ENCODE data around the gene NAT14. TPM values are rescaled to one million over a fixed set of nuclear protein-coding genes. Genes with fewer than 3 reads are reported as not detected.
A peak's percentile ranks its signal among the peaks of the same experiment; 100 is the strongest.
"Not testable (repeated sequence)": the region's sequence is repeated elsewhere in the genome, so short reads cannot be mapped to it uniquely, and the experiment has no call there.

The NAT14 gene
- total RNA-seq, 2 experiments from 2014 or later = 10.5 to 14.7 TPM

DNA sequence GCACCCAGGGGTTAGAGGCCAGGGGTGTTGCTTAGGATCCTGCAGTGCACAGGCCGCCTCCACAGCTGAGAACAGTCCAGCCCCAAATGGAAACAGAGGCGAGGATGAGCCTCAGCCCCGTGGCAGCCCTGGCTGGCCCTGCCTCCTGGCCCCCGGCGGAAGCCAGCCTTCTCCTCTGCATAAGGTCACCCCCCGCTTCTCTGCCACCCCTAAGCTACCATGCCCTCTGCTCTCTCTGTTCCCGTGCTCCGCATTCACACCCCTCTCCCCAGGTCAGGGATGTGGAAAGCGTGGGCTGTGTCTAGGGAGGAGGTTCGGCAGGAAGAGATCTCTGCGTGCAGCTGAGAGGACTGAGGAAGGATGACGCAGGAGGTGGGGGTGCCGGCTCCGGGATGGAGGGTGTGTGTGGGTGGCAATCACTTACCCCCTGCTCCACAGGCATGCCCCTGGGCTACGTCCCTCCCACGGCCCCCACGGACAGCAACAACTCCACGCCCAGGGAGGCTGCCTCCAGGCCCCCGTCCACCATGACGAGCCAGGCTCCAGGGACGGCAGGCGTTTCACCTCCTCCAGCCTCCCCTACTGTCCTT lies 9.3 kb downstream of the NAT14 start:
- Mint-ChIP-seq H3K9me3 (no peaks in the 10 kb centered on the region), H3K27me3 (no peaks in the 10 kb centered on the region), H3K4me3 (no peak overlapping the region), H3K36me3 (ENCODE audit: low read depth) (no peaks in the 10 kb centered on the region), H3K4me1 (ENCODE audit: low read depth) (no peaks in the 10 kb centered on the region), H3K27ac (no peak overlapping the region)
- ChIA-PET POLR2A (no interaction called here), CTCF (interaction anchor here (1.4 kb wide), 1 partner anchor 10 kb away, joined by 5 read pairs; no protein-coding TSS in a partner anchor)
- TF ChIP-seq, protein P1, sequence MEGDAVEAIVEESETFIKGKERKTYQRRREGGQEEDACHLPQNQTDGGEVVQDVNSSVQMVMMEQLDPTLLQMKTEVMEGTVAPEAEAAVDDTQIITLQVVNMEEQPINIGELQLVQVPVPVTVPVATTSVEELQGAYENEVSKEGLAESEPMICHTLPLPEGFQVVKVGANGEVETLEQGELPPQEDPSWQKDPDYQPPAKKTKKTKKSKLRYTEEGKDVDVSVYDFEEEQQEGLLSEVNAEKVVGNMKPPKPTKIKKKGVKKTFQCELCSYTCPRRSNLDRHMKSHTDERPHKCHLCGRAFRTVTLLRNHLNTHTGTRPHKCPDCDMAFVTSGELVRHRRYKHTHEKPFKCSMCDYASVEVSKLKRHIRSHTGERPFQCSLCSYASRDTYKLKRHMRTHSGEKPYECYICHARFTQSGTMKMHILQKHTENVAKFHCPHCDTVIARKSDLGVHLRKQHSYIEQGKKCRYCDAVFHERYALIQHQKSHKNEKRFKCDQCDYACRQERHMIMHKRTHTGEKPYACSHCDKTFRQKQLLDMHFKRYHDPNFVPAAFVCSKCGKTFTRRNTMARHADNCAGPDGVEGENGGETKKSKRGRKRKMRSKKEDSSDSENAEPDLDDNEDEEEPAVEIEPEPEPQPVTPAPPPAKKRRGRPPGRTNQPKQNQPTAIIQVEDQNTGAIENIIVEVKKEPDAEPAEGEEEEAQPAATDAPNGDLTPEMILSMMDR (IDR thresholded peaks at IDR 0.05) = no peak
- Histone ChIP-seq H3K4me1 (ENCODE audit: insufficient read depth, low read length) (peaks cover 5% of the 10 kb centered on the region), H3K27ac (ENCODE audit: low read depth in 1 of 2, low read length in 2 of 2) (no peak overlapping the region), H3K4me3 (ENCODE audit: low read length) (no peak overlapping the region), H3K36me3 (ENCODE audit: insufficient read depth, low read length) (no peaks in the 10 kb centered on the region), H3K9me3 (ENCODE audit: control insufficient read depth in 1 of 2, insufficient read depth in 1 of 2, low read length in 2 of 2) (no peaks in the 10 kb centered on the region), H3K27me3 (ENCODE audit: control insufficient read depth in 1 of 2, insufficient read depth in 2 of 2, low read length in 2 of 2) (peaks cover 0 to 5% of the 10 kb centered on the region in 2 experiments)
- DNase-seq (peak in 1 of 14 experiments; percentile 12), ATAC-seq (ENCODE audit: poor library complexity) (no peak)
- intact Hi-C loops (cut with DNase I, micrococcal nuclease) = no loop called here

DNA sequence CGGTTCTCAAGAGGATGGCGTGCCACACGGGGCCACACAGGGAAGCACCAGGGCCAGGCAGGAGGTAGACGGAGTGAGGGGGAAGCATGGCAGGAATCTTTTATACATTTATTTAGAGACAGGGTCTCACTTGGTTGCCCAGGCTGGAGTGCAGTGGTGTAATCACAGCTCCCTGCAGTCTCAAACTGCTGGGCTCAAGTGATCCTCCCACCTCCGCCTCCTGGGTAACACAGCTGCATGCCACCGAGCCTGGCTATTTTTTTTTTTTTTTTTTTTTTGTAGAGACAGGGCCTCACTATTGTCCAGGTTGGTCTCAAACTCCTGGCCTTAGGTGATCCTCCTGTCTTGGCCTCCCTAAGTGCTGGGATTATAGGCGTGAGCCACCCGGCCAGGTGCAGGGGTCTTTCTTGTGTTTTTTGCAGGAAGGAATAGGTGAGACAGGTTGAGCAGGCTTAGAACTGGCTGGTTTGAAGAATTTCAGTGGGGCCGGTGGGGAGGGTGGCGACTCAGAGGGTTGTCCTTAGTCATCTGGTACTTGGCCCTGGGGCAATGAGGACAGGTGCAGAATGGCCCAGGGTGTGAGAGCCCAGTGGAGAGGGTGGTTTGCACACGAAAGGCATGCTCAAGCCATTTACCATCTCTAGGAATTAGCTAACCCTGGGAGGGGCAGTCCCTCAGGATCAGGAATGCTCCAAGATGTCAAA lies 10.8 kb downstream of the NAT14 start:
- no peaks in the 10 kb centered on the region for H3K9me3 Mint-ChIP-seq
- TF ChIP-seq, protein P1 (IDR thresholded peaks at IDR 0.05) = no peak
- no peak overlapping the region for H3K27ac ChIP-seq (ENCODE audit: low read depth in 1 of 2, low read length in 2 of 2)
- DNase-seq (no peak), ATAC-seq (ENCODE audit: poor library complexity) (no peak)
- no peak overlapping the region for H3K27ac Mint-ChIP-seq
- no peak overlapping the region for H3K4me3 ChIP-seq (ENCODE audit: low read length)
- no peak overlapping the region for H3K4me3 Mint-ChIP-seq
- H3K36me3 Mint-ChIP-seq (ENCODE audit: low read depth) = no peaks in the 10 kb centered on the region
- H3K27me3 ChIP-seq (ENCODE audit: control insufficient read depth in 1 of 2, insufficient read depth in 2 of 2, low read length in 2 of 2) = peaks cover 0 to 5% of the 10 kb centered on the region in 2 experiments
- H3K27me3 Mint-ChIP-seq = no peaks in the 10 kb centered on the region
- POLR2A ChIA-PET = no interaction called here
- H3K36me3 ChIP-seq (ENCODE audit: insufficient read depth, low read length) = no peaks in the 10 kb centered on the region
- CTCF ChIA-PET = no interaction called here
- H3K4me1 ChIP-seq (ENCODE audit: insufficient read depth, low read length) = peaks cover 5% of the 10 kb centered on the region
- no peaks in the 10 kb centered on the region for H3K9me3 ChIP-seq (ENCODE audit: control insufficient read depth in 1 of 2, insufficient read depth in 1 of 2, low read length in 2 of 2)
- no peaks in the 10 kb centered on the region for H3K4me1 Mint-ChIP-seq (ENCODE audit: low read depth)
- intact Hi-C loops (cut with DNase I, micrococcal nuclease) = no loop called here

GRCh38 chr19:55496820-55497219 lies 11.8 kb downstream of the NAT14 start:
- H3K27me3 ChIP-seq (ENCODE audit: control insufficient read depth in 1 of 2, insufficient read depth in 2 of 2, low read length in 2 of 2); H3K9me3 Mint-ChIP-seq; H3K27me3 Mint-ChIP-seq; H3K4me1 Mint-ChIP-seq (ENCODE audit: low read depth); intact Hi-C loops (cut with DNase I, micrococcal nuclease); POLR2A ChIA-PET; H3K4me3 Mint-ChIP-seq; H3K27ac Mint-ChIP-seq; H3K36me3 Mint-ChIP-seq (ENCODE audit: low read depth); H3K4me3 ChIP-seq (ENCODE audit: low read length); DNase-seq; H3K9me3 ChIP-seq (ENCODE audit: control insufficient read depth in 1 of 2, insufficient read depth in 1 of 2, low read length in 2 of 2); CTCF ChIA-PET; H3K27ac ChIP-seq (ENCODE audit: low read depth in 1 of 2, low read length in 2 of 2); ATAC-seq (ENCODE audit: poor library complexity); H3K4me1 ChIP-seq (ENCODE audit: insufficient read depth, low read length); H3K36me3 ChIP-seq (ENCODE audit: insufficient read depth, low read length): not testable (repeated sequence)
